HG03354 (cell line): ENCODE data around the gene HCRT.
"Not testable (repeated sequence)": the region's sequence is repeated elsewhere in the genome, so short reads cannot be mapped to it uniquely, and the experiment has no call there.

Experiments used
- ATAC-seq: cut with Tn5 transposase; IDR thresholded peaks from one replicate; pipeline ENCODE4 v1.9.1; 2021; ENCODE audit warnings: mild to moderate bottlenecking; ENCODE audit not compliant: unreplicated experiment, poor library complexity, severe bottlenecking

HCRT gene, protein sequence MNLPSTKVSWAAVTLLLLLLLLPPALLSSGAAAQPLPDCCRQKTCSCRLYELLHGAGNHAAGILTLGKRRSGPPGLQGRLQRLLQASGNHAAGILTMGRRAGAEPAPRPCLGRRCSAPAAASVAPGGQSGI

DNA sequence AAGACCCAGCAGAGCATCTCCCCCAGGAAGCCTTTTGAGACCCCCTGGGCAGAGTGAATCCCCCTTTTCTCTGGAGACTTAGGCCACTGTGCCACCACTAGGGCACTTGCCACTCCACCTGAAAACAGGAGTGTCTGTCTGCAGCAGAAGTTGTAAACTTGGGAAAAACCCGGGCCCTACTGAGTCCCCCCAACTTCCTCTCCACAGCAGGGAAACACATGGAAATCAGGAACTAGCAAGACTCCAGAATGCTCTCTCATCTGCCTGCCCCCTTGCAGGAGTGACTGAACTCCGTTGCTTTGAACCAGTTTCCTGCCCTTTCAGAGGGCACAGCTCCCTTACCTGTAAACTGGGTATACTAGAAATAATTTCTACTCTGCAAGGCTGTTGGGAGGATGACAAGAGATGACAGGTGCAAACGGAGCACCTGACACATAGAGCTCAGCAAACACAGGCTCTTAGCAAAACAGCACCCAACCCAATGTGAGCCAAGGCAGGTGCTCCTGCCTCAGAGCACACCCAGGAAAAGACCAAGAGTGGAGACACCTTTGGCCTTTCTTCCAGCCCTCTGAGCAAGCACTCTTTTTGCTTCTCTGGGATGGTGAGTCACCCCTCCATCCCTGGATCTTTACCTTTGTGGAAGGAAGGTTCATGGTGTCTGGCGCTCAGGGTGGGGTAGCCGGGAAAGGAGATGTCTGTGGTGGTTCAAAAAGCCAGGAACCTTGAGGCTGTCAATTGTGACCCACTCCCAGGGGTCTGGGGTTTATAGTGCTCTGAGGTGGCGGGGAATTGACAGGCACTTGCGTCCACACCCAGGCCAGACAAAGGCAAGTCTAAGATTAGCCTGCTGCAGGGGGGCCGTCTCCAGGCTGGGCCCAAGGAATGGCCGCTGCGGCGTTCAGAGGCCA is at the start of gene HCRT:
Gene HCRT, minus strand, starts transcription at position 740 of the 908 bp plus-strand sequence. Its CDS starts 87 bp downstream, at position 653.
- no peak for ATAC-seq

DNA sequence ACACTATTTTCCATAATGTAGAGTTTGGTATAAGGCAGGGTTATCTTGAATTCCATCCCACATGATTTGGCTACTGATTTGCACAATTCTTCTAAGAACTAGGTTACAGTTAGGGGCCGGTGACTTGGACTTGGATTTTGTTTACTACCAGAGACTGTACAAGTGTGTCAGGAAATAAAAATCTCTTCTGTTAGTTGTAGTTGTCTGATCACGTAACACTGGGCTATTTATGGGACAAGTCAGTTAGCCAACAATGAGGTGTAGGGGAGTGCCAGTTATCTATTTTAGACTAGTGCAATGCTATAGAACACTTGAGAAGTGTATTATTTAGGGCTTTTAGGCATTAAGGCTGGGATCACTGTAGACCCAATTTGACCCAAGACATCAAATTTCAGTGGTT is 48.7 kb upstream of the HCRT start:
- no peak for ATAC-seq

DNA sequence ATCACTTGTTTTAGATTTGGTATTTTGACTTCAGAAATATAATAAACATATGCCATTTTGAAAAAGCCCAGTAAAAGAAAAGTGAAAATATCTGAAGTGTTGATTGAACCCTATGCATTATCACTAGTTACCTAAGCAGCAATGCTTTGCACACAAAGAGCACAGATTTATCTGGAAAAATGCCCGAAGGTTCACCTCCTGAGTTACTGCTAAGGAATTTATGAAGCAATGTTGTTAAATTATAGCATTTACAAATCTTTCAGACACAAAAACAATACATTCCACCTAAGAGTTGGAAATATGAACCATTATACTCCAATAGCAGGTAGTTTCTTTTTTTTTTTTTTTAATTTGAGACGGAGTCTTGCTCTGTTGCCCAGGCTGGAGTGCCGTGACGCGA is 47.9 kb upstream of the HCRT start:
- ATAC-seq, result no peak

DNA sequence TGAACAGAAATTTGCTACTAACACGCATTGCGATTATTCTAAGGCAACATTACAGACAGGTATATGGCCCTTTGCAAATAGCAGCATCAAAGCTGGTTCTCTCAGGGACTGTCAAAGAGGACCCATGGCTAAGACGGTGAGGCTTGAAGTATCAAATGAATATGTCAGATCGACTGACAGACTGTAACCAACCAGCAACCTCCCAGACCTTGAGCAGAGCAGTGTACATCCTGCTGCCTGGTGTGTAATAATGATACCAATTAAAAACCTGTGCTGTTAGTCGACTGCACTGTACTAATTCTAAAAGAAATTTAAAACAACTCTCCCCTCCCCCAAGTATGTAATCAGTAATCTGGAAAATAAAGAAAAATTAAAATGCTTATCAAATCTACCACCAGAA is 45.0 kb upstream of the HCRT start:
- ATAC-seq, result no peak

DNA sequence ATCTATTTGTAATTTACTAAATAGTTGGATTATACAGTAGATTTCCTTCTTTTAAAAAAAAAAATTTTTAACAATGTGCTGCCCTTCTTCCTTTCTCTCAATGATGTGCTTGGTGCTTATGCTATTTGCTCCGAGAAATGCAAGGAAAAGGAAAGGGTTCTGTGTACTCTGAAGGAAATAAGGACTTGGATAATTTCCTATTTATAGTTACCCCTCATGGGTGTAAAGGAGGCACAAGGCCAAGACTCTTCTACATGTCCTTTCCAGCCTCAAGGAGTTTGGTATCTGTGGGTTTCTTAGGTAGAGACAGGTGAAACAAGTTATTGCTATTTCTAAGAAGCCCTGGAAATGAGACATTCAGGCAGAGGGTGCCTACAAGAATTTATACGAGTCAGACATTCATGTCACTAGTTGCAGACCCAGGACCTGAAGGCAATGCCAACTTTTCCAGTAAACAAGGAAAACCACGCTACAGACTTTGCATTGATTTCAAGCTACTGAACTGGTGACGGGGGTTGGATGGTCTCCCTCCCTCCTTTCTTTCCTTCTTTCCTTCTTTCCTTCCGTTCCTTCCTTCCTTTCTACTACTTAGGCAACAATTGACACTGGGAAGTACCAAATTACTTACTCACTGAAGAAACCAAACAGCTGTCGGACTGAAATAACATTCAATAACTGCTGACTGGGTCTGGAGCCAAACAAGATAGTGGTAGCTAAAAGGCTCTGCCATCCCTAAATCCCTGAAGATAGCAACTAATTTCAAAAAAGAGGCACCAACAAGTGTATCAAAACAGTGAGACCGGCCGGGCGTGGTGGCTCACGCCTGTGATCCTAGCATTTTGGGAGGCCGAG is 42.8 kb upstream of the HCRT start:
- ATAC-seq, result no peak

DNA sequence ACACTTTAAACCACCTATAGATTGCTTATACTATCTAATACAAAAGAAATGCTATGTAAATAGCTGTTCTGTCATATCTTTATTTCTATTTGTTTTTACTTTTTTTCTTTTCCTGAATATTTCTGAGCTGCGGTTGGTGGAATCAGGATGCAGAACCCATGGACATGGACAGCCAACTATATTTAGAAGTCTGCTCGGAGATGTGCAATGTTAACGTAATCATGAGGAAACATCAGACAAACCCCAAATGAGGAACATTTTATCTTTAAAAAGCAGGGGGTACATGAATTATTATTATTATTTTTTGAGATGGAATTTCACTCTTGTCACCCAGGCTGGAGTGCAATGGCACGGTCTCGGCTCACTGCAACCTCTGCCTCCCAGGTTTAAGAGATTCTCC is 40.4 kb upstream of the HCRT start:
- ATAC-seq, result no peak

DNA sequence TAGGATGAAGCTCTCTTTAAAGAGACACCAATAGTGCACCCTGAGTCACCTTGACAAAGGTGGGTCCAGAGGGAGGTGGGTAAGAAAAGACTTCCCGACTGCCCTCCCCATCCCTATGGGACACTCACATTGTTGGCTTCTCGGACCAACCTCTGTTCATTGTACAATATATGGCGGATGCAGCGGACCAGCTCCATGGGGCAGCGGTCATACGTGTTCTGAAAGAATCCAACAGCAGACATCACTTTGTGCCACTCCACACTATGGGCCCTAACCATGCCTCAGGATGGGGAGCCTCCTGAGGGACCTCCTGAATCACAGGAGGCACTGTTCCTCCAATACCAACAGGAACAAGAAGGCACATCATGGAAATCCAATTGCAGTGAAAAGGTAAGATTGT is 39.4 kb upstream of the HCRT start:
- ATAC-seq, result no peak

DNA sequence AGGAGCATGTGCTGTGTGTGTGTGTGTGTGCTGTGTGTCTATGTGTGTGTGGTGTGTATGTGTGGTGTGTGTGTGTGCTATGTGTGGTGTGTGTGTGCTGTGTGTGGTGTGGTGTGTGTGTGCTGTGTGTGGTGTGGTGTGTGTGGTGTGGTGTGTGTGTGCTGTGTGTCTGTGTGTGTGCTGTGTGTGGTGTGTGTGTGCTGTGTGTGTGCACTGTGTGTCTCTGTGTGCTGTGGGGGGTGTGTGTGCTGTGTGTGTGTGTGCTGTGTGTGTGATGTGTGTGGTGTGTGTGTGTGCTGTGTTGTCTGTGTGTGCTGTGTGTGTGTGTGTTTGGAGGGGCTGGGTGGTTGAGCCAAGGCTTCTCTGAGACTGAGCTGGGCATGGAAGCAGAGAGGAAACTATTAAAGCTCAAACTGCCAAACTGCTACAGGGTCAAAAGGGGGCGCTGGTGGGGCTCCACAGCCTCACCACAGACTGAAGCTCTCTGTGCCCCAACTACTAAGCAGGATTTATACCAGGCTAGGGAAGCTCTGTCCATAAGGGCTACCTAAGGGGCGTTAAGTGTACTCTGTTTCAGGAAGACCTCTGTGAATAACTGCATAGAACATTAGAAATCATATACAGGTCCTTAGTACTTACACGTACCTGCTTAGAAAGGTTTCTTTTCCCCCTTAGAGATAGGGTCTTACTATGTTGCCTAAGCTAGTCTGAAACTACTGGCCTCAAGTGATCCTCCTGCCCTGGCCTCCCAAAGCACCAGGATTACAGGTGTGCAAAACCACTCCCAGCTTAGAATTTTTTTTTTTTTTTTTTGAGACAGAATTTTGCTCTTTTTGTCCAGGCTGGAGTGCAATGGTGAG is 36.9 kb upstream of the HCRT start:
- no peak for ATAC-seq

DNA sequence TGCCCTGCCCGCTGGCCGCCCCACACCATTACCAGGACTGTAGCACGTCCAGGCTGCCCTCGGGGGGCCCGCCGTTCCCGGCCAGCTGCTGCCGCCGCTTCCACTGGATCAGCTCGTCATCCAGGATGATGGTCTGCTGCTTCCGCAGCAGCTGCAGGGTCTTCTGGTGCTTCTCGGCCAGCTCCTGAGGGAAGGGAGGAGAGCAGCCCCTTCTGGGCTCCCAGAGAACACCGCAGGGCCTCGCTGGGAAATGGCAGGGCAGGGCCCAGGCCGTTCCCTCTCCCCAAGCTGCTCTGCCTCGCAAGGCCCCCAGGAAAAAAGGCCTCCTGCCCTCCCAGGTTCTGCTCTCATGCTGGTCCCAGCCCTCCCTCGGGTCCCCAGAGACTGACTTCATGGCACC is 34.0 kb upstream of the HCRT start:
- ATAC-seq, result not testable (repeated sequence)

DNA sequence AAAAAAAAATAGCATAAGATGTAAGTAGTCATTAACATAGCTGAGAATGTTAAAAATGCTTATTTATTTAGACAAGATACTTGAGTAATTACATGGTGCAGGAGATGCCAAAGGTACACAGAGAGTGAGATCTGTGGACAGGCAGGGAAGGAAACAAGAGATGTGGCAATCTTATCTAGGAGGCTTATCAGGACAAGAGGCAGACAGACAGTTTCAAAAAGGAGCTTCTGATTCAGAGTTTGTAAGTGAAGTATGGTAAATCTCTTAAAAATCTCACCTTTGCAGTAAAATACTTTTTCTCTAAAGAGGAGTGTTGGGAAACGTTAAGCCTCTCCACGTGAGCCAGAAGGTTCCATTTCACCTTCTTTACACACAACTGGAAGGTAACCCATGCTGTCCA is 28.9 kb upstream of the HCRT start:
- ATAC-seq, result no peak

DNA sequence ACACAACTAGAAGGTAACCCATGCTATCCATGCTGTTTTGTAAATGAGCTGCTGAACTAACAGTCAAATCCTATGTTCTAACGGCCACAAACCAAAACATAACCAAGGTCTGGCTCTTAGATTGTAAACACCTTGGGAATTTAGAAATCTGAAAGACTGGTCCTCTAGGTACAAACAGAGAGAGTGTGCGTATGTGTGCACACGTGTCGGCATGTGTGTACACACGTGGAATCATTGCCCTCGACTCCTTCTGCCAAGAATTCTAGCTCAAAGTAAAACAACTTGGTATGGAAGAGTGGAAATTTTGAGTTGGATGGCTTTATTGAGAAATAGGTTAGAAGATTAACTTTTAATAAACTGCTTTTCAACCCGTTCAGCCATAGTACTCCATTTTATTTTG is 27.1 kb upstream of the HCRT start:
- no peak for ATAC-seq

DNA sequence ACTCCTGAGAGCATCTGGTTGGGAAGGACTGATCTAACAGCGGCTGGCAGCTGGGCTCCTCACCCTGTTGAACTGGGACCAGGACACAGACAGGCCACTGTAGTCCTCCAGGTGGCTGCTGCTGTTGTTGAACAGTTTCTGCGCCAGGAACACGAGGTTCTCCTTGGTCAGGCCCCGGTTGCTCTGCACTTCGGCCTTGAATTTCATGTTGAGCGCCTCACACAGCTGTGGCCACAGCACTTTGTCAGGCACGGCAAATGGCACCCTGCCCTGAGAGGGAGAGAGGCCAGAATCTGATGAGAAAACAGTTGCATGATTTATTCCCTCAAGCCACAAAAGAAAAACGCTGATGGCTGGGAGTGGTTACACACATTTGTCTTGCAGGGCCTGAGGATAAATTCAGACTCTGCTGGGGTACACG is 26.7 kb upstream of the HCRT start:
- not testable (repeated sequence) for ATAC-seq

DNA sequence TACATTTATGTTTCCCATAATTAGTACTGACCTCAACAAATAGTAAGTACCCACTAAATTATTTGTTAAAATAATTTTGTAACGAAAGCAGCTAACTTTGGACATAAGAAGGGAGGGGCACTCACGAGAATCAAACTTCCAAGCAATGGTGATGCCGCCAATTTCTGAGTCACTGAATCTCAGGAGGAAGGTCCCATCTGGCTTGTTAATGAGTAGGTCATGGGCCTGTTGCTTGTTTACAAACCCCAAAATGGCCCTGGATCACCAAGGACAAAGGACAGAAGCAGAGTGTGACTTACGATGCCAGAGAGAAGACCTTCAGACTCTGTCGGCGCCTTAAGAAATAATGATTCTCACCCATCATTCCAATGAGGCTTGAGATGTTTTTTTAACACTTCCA is 24.8 kb upstream of the HCRT start:
- ATAC-seq, result no peak

DNA sequence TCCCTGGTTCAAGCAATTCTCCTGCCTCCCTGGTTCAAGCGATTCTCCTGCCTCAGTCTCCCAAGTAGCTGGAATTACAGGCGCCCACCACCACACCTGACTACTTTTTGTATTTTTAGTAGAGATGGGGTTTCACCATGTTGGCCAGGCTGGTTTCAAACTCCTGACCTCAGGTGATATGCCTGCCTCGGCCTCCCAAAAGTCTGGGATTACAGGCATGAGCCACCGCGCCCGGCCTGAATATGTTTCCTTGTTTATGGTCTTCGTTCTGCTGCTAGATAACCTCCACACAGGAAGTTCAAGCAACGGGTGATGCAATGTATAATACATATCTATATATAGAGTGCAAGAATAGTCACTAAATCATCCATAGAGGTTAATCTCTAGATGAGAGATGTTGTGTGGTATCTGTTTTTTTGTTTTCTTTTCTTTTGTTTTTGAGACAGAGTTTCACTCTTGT is 20.9 kb upstream of the HCRT start:
- ATAC-seq, result not testable (repeated sequence)

DNA sequence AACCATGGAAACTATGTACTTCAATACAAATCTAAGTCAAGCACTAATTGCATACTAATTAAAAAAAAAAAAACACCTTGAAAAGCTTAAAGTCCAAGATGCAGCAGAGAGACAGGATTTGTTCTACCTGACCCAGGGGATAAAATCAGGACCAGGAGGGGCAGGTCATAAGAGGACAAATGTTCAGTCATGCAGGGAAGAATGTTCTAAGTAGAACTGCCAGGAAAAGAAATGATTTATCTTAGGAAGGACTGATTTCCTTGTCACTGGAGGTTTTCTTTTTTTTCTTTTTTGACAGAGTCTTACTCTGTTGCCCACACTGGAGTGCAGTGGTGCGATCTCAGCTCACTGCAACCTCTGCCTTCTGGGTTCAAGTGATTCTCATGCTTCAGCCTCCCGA is 18.1 kb upstream of the HCRT start:
- no peak for ATAC-seq

DNA sequence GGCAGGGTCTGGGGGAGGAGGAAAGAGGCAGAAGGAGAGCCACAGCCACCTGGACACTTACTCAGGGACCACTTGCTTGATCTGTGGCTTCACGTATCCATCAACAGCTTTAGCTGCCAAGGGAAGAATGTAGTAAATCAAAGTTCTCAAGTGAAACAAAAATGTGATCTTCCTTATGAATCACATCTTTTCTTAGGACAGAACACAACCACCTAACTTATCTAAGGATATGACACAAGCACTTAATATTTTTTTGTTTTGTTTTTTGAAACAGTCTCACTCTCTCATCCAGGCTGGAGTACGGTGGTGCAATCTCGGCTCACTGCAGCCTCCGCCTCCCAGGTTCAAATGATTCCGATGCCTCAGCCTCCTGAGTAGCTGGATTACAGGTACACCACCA is 17.4 kb upstream of the HCRT start:
- ATAC-seq, result no peak

DNA sequence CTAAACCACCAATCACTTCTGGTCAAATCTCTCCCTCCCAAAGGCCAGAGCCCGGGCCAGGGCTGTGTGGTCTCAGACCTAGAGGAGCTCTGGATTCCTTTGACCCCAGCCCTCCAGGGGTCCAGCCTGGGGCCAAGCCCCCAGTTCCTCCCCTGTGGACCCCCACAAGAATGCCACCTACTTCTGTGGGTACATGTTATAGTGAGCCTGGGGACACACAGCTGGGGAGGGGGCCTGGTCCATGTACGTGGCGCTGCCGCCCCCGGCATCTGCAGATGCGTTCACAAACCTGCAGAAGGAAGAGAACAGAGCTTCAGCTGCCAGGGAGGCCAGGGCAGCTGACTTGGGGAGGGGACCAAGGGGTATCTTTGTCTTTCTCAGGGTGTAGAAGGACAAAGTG is 16.9 kb upstream of the HCRT start:
- no peak for ATAC-seq

DNA sequence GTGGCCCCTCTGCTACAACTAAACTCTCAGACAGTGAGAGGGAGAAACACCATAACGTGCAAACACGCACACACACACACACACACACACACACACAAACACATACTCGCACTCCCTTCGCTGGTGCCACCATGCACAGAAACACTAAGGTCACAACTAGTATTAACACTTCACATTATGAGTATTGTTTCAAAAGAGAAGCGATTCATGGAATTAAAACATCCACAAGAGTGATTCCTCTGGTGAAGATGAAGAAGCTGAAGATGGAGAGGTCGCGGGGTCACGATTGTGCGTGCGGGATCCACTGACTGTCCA is 16.2 kb upstream of the HCRT start:
- no peak for ATAC-seq

DNA sequence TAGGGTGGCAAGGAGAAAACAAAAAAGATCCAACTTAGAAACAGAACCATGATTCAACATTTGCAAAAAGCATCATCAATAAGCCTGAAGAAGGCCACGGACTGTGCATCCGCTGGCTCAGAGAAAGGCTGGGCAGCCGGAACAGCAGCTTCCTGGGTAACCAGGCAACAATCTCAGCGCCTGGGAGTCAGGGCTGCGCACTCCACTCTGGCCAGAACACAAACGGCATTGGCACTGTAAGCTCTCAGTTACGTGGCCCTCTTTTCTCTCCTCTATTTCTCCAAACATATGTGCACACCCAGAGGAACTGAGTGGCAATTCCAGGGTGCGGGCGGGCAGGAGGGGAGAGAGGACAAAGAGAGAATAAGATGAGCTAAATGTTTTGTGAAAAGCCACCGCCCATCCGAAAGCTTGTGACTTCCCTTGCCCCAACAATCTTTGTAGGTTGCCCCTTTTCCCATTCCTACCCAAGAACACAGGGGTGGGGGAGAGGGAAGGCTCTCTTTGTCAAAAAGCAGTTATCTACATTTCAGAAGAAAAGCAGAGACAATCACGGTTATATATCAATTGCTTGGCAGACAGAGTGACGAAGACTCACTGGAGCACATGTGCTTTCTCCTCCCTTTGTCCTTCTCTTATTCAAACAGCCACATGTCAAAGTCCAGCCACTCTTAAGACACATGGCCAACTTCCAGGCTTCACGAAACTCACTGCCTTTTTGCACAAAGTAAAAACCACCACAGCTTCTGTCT is 15.6 kb upstream of the HCRT start:
- no peak for ATAC-seq
